NCI-H524 (cell line): ENCODE data around the gene CMPK1.

Source experiments
- DNase-seq, 2 experiments: peaks; one replicate each; lab custom pipeline; 2025; lab: John Stamatoyannopoulos, UW

The CMPK1 gene

DNA sequence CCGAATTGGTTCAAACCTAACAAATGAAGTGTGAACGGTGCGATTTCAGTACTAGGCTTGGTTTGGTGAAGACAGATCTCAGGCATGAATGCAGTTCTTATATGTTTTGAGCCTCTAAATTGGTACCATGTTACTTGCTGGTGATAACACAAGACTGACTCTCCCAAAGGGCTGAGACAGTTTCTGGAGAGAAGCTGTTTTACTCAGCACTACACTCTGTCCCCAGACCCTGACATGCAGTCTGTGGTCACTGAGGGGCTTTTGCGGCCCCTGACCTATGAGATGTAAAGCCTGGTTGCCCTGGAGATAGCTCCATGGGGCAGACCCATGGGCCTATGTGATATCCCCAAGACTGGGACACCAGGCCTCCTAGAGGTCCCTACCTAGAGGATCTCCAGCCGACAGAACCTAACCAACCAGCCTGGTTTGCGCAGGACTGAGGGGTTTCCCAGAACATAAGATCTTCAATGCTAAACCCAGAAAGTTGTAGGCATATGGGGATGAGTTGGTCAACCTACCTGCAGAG lies 63.1 kb downstream of the CMPK1 start:
- DNase-seq = no peak

DNA sequence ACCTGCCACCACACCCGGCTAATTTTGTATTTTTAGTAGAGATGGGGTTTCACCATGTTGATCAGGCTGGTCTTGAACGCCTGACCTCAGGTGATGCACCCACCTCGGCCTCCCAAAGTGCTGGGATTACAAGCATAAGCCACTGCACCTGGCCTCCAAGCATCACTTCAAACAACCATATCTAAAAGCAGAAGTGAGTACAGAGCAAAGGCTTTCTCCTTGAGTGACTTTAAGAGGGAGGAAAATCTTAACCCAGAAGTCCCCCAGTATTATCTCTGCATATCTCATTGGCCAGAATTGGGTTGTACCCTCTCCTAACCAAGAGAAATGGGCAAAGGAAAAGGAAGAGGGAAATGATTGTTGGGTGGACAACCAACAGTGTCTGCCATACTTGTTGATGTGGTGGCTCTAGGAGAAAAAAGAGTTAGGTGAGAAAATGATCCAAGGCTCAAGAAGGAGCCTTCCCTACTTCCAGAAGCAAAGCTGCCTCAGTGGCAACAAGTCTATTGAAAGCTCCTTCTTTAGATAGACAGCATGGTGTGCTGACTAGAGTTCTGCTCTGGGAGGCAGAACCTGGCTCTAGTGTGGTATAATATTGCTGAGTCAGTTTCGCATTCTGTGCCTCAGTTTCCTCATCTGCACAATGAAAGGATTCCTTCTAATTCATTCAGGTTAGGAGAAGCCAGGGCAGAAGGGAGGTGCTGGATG lies 65.7 kb downstream of the CMPK1 start:
- no peak for DNase-seq

- DNase-seq = peak in 1 of 2 experiments; percentile 24
Observed at GRCh38 chr1:47399846-47400155, 66.2 kb downstream of the CMPK1 start.

DNA sequence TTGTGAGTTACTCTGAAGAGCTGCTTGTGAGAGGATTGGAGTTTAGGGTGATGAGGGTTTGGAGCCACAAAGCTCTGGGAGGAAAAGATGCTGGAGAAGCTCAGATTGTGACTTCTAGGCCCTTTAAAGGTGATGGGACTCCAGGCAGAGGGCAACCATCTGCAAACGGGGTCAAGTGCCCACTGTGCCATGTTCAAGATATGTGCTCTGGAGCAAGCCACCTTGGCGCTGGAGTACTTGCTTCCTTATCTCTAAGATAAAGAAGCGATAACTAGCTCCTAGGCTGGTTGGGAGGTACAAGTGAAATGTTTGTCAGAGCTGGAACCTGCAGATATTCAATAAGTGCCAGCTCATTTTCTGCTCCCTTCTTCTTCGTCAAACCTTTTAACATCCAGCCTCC lies 68.2 kb downstream of the CMPK1 start:
- DNase-seq = no peak

DNA sequence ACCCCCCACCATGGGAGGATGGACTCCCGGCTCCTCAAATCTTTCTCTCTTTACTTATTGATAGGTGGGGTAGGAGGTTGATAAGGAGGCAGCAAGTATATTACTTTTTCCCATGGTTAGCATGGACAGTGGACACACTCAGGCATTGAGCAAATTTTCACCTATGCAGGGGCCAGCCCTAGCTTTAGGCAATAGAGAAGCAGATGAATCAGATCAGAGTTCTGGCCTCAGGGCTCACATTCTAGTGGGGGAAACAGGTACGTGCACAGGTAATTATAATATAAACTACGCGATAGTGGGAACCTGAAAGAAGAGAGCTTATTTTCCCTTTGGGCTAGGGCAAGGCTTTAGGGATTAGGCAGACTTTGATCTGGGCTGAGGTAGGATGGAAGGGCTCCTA lies 69.0 kb downstream of the CMPK1 start:
- no peak for DNase-seq

GRCh38 chr1:47403321-47403910 lies 69.8 kb downstream of the CMPK1 start:
- DNase-seq = no peak

GRCh38 chr1:47405697-47406096 lies 72.1 kb downstream of the CMPK1 start:
- DNase-seq = no peak

GRCh38 chr1:47406966-47407365 lies 73.4 kb downstream of the CMPK1 start:
- no peak for DNase-seq

- DNase-seq = peak in 1 of 2 experiments; percentile 6
Observed at GRCh38 chr1:47407481-47407880, 73.9 kb downstream of the CMPK1 start.

DNA sequence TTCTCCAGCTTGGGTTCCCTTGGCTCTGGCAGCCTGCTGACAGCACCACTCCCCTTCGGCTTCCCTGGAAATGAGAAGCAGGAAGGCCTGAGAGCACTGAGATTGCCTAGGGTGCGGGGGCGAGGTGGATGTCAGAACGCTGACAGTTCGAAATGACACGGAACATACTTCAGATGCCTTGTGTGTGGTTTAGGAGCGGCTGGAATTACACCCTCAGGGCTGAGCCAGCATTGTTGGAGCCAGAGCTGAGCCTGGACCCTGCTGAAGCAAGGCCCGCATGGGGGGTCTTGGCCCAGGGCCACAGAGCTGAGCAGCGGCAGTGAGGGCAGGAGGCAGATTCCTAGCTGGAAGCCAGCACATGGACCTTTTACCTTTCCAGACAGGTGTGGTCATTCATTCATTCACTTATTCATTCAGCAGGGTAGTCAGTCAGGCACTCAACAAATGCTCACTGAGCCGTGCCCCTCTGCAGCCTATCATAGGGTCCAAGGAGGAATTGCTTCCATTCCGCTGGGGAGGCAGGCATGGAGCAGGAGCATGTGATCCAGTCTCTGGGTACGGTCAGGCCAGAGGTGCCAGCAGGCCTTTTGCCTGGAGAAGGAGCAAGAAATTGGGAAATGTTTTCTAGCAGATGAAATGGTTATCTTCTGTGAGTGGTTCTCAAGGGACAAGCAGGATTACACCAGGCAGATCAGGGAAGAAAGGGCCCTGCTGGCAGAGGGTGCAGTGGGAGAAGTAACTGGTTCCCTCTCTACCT lies 75.9 kb downstream of the CMPK1 start:
- DNase-seq = no peak

GRCh38 chr1:47410068-47410455 lies 76.5 kb downstream of the CMPK1 start:
- no peak for DNase-seq

- no peak for DNase-seq
Observed at GRCh38 chr1:47411436-47411835, 77.8 kb downstream of the CMPK1 start.

GRCh38 chr1:47412437-47412836 lies 78.8 kb downstream of the CMPK1 start:
- no peak for DNase-seq

- DNase-seq = no peak
Observed at GRCh38 chr1:47415728-47416318, 82.2 kb downstream of the CMPK1 start, which contains the start of gene FOXE3. Gene FOXE3 (plus strand): TSS chr1:47416285. CDS start chr1:47416316, 31 bp downstream.

DNA sequence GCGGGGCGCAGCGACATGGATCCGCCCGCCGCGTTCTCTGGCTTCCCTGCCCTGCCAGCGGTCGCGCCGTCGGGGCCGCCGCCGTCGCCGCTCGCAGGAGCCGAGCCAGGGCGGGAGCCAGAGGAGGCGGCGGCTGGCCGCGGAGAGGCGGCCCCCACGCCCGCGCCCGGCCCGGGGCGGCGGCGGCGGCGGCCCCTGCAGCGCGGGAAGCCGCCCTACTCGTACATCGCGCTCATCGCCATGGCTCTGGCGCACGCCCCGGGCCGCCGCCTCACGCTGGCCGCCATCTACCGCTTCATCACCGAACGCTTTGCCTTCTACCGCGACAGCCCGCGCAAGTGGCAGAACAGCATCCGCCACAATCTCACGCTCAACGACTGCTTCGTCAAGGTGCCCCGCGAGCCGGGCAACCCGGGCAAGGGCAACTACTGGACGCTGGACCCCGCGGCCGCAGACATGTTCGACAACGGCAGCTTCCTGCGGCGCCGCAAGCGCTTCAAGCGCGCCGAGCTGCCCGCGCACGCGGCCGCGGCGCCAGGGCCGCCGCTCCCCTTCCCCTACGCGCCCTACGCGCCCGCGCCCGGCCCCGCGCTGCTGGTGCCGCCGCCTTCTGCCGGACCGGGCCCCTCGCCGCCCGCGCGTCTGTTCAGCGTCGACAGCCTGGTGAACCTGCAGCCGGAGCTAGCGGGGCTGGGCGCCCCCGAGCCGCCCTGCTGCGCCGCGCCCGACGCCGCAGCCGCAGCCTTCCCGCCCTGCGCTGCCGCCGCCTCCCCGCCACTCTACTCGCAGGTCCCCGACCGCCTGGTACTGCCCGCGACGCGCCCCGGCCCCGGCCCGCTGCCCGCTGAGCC lies 83.0 kb downstream of the CMPK1 start:
- peak in 1 of 2 experiments; percentile 33 for DNase-seq

- no peak for DNase-seq
Observed at GRCh38 chr1:47417170-47418044, 83.8 kb downstream of the CMPK1 start.

DNA sequence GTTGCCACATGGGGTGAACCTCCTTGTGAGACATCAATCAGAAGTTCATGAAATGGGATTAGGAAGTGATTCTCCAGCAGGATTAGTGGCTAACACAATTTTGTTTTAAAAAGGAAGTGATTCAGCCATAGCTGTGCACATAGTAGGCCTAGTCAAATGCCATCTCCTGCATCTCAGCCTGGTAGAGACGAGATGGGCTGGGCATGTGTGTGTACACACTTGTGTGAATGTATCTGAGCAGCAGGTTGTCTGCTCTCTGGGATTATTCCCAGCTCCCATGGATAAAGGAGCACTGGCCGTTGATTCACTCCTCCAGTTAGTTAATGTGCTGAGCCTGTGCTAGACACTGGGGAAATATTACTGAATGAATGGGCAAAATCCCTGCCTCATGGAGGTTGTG lies 84.5 kb downstream of the CMPK1 start:
- no peak for DNase-seq

DNA sequence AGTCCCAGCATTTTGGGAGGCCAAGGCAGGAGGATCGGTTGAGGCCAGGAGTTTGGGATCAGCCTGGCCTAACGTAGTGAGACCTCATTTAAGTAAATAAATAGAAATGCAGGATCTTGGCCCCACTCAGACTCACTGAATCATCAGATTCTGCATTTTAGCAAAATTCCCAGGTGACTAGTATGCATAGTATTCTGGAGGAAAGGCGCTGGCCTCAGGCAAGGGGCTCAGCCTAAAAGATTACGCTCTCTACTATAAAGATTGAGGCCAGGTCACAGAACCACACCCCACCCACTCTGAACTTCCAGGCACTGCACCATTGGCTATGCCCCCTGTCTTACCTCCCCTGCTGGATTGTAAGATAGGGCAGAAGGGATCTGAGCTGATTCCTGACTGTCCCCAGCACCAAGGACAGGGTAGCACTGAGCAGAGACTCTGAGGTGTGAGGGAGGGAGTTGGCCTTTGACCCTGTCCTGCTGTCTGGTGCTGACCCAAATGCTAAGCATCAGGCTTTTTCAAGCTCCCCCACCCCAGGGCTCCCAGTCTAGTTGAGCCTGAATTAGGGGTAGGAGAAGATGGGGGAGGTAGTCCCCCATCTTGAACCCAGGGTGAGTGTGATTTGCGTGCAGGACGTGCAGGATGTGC lies 85.2 kb downstream of the CMPK1 start:
- no peak for DNase-seq

DNA sequence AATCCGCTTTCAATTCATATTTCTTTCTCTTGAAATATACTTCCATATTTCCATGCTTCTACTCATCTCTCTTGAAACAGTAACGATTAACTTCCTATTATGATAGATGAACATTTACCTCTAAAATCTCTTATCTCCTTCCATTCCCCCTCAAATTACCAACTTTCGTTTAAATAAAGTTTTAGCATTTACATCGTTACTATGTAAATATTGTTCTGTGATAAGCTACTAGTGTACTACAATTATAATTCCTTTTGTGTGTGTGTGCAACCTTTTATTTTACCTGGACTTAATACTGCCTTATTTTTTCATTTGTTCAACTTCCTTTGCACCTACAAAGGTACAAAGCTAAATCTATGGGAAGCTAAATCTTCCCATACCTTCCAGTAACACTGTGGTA lies 87.0 kb downstream of the CMPK1 start:
- DNase-seq = no peak

- no peak for DNase-seq
Observed at GRCh38 chr1:47423872-47424271, 90.3 kb downstream of the CMPK1 start.
